PC-3 (cell line): ENCODE measurements around the gene SFN. TPM values are rescaled to one million over a fixed set of nuclear protein-coding genes. Genes with fewer than 3 reads are reported as not detected.

Experiments used
- ATAC-seq: fragments of 200-7000 bp; cut with Tn5 transposase; 2 replicates; pipeline ENCODE4 v1.9.1; 2020; ENCODE audit warnings: mild to moderate bottlenecking, moderate library complexity
- BruUV-seq: library from RNA; stranded (reverse); fragments of 400-500 nt; replicated peaks from 2 replicates; lab custom pipeline; 2021; lab: Mats Ljungman, UMichigan
- CTCF ChIA-PET: fragments of 300-600 bp; sonication (Branson Sonifier 250); formaldehyde crosslinking; loops from one replicate; lab custom pipeline; 2022; ENCODE audit warnings: antibody characterized with exemption; lab: Charles Lee
- POLR2A ChIA-PET: fragments of 300-600 bp; sonication (Branson Sonifier 250); formaldehyde crosslinking; loops from one replicate; lab custom pipeline; 2022; ENCODE audit warnings: antibody characterized with exemption; ENCODE audit not compliant: unreplicated experiment; lab: Charles Lee
- DNase-seq: peaks from one replicate; pipeline ENCODE4 v3.0.0-alpha.2; 2015
- H2AFZ ChIP-seq: fragments of 300-600 bp; sonication (generic); 2 replicates; pipeline ENCODE4 v1.6.0; 2016; ENCODE audit warnings: antibody characterized with exemption, low read length
- H3F3A ChIP-seq: fragments of 300-600 bp; sonication (generic); one replicate; pipeline ENCODE4 v1.6.0; 2017; ENCODE audit warnings: antibody characterized with exemption, low read length, control low read depth, mild to moderate bottlenecking; ENCODE audit not compliant: unreplicated experiment
- H3K27ac ChIP-seq: fragments of 300-600 bp; sonication (generic); 2 replicates; pipeline ENCODE4 v1.5.1; 2016; ENCODE audit warnings: mild to moderate bottlenecking, low read length
- H3K27me3 ChIP-seq: fragments of 300-600 bp; sonication (generic); 2 replicates; pipeline ENCODE4 v1.6.1; 2016; ENCODE audit warnings: low read length, mixed read lengths
- H3K36me3 ChIP-seq: fragments of 300-600 bp; sonication (generic); 2 replicates; pipeline ENCODE4 v1.6.1; 2016; ENCODE audit warnings: low read depth, mixed run types, low read length, mixed read lengths
- H3K4me1 ChIP-seq: fragments of 300-600 bp; sonication (generic); 2 replicates; pipeline ENCODE4 v1.5.1; 2016; ENCODE audit warnings: low read length; ENCODE audit not compliant: insufficient read depth
- H3K4me2 ChIP-seq: fragments of 300-600 bp; sonication (generic); 2 replicates; pipeline ENCODE4 v1.6.0; 2016; ENCODE audit warnings: low read length
- H3K4me3 ChIP-seq: fragments of 300-600 bp; sonication (generic); 2 replicates; pipeline ENCODE4 v1.5.1; 2016; ENCODE audit warnings: mild to moderate bottlenecking, low read length, mixed read lengths
- H3K79me2 ChIP-seq: fragments of 300-600 bp; sonication (generic); 2 replicates; pipeline ENCODE4 v1.6.1; 2017; ENCODE audit warnings: low read length, mixed read lengths
- H3K9ac ChIP-seq: fragments of 300-600 bp; sonication (generic); 2 replicates; pipeline ENCODE4 v1.6.0; 2016; ENCODE audit warnings: mild to moderate bottlenecking, low read length
- H3K9me2 ChIP-seq: fragments of 300-600 bp; sonication (generic); replicated peaks from 2 replicates; pipeline ENCODE4 v1.6.1; 2016; ENCODE audit warnings: mixed run types, low read length, mixed read lengths
- H3K9me3 ChIP-seq: fragments of 300-600 bp; sonication (generic); 2 replicates; pipeline ENCODE4 v1.6.1; 2016; ENCODE audit warnings: low read length, mixed read lengths
- H4K20me1 ChIP-seq: fragments of 300-600 bp; sonication (generic); 2 replicates; pipeline ENCODE4 v1.6.1; 2016; ENCODE audit warnings: low read length, mixed read lengths
- CTCF ChIP-seq: fragments of 300-600 bp; sonication (generic); conservative IDR thresholded peaks from 2 replicates; pipeline ENCODE4 v1.5.1; 2017; ENCODE audit warnings: antibody characterized with exemption, low read depth, mild to moderate bottlenecking, low read length
- EZH2 ChIP-seq: fragments of 300-600 bp; sonication (generic); IDR thresholded peaks from one replicate; pipeline ENCODE4 v1.6.1; 2017; ENCODE audit warnings: antibody characterized with exemption, mild to moderate bottlenecking, low read length; ENCODE audit not compliant: unreplicated experiment
- EZH2phosphoT487 ChIP-seq: fragments of 300-600 bp; sonication (generic); IDR thresholded peaks from 2 replicates; pipeline ENCODE4 v1.6.1; 2018; ENCODE audit warnings: mild to moderate bottlenecking, antibody characterized with exemption, low read length, borderline replicate concordance
- intact Hi-C: fragments of 100-400 bp; cut with micrococcal nuclease; formaldehyde crosslinking; loops from 2 replicates; pipeline ENCODE4 v1.9.0; 2023
- total RNA-seq: library from RNA; depleted of rRNA; stranded (reverse); fragments of >200 nt; gene quantifications from 2 replicates; pipeline ENCODE4 v1.2.3, GENCODE V29; 2014

The SFN gene
- total RNA-seq, 1 experiment from 2014 or later = 411 TPM

DNA sequence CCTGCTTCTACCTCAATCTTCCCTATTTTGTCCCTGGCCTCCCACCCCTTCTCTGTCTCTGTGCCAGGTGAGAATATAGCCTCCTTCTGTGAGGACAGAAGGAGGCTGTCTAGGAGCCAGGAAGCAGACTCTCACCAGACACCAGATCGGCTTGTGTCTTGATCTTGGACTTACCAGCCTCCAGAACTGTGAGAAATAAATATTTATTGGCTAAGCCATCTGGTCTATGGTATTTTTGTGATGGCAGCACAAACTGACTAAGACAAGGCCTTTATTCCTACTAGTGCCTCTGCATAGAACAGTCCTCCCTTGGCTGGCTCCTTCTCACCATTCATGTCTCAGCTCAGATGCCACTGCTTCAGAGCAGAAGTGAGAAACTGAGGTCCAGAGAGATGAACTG, 25.3 kb downstream of the SFN start:
- TF ChIP-seq EZH2phosphoT487 = no peak
- TF ChIP-seq CTCF = no peak
- no peak for TF ChIP-seq EZH2
- ChIA-PET CTCF (no interaction called here), POLR2A (no interaction called here)
- peaks cover 40% of the 10 kb centered on the region for H3K36me3 ChIP-seq
- H3K4me2 ChIP-seq = peak overlapping the region; percentile 93; the same call in 1 of the 2 replicates
- no peak overlapping the region for H3K9ac ChIP-seq
- H3K27ac ChIP-seq = no peak overlapping the region
- no peaks in the 10 kb centered on the region for H3F3A ChIP-seq
- no TSS peak for BruUV-seq
- H4K20me1 ChIP-seq = no peaks in the 10 kb centered on the region
- ATAC-seq (no peak), DNase-seq (no peak)
- H3K27me3 ChIP-seq = no peaks in the 10 kb centered on the region
- H3K9me2 ChIP-seq = no peaks in the 10 kb centered on the region
- intact Hi-C loops = no loop called here
- H3K9me3 ChIP-seq = no peaks in the 10 kb centered on the region
- H2AFZ ChIP-seq = no peak overlapping the region
- peaks cover 38% of the 10 kb centered on the region for H3K79me2 ChIP-seq
- no peak overlapping the region for H3K4me3 ChIP-seq
- H3K4me1 ChIP-seq = peaks cover 16% of the 10 kb centered on the region

GRCh38 chr1:26889551-26890466, 26.9 kb downstream of the SFN start, which contains the start of gene GPN2:
TSS of gene GPN2 (minus strand) at chr1:26890283. CDS start at chr1:26890096, 187 bp downstream.
- peak within 1 kb of the TSS; percentile 84 for H3K9ac ChIP-seq
- POLR2A ChIA-PET = interaction anchor here (0.6 to 0.7 kb wide), 3 partner anchors 10 to 360 kb away, joined by 3 to 7 read pairs (median 3); partner anchors contain the start of gene RPS6KA1
- no TSS peak for BruUV-seq
- H3K27me3 ChIP-seq = no peaks in the 10 kb centered on the region
- no peaks in the 10 kb centered on the region for H3F3A ChIP-seq
- intact Hi-C loops = no loop called here
- peak within 1 kb of the TSS; percentile 46 for H3K27ac ChIP-seq
- CTCF ChIA-PET = interaction anchor here (0.6 kb wide), 1 partner anchor 64 kb away, joined by 6 read pairs; the partner anchor contains the start of gene ZDHHC18
- peaks cover 37% of the 10 kb centered on the region for H3K79me2 ChIP-seq
- no peaks in the 10 kb centered on the region for H3K9me2 ChIP-seq
- H3K36me3 ChIP-seq = peaks cover 39% of the 10 kb centered on the region
- no peaks in the 10 kb centered on the region for H4K20me1 ChIP-seq
- H2AFZ ChIP-seq = peak within 1 kb of the TSS; percentile 77
- H3K9me3 ChIP-seq = no peaks in the 10 kb centered on the region
- peak; percentile 72 for DNase-seq
- H3K4me1 ChIP-seq = peaks cover 16% of the 10 kb centered on the region
- H3K4me2 ChIP-seq = peak within 1 kb of the TSS; percentile 93
- TF ChIP-seq CTCF (no peak), EZH2phosphoT487 (no peak), EZH2 (no peak)
- peak within 1 kb of the TSS; percentile 95 for H3K4me3 ChIP-seq
- ATAC-seq = peak; percentile 95

GRCh38 chr1:26890467-26890796, 27.5 kb downstream of the SFN start:
- ATAC-seq = peak; percentile 28

More at GRCh38 chr1:26890467-26890796, 27.5 kb downstream of the SFN start:
- Histone ChIP-seq H3K9me3 (no peaks in the 10 kb centered on the region), H3K4me1 (peaks cover 16% of the 10 kb centered on the region), H3K27ac (peak overlapping the region; percentile 46), H3K27me3 (no peaks in the 10 kb centered on the region), H3K4me3 (peak overlapping the region; percentile 95), H2AFZ (peak overlapping the region; percentile 77), H3F3A (no peaks in the 10 kb centered on the region), H3K9ac (peak overlapping the region; percentile 84), H3K9me2 (no peaks in the 10 kb centered on the region), H3K36me3 (peaks cover 32% of the 10 kb centered on the region), H4K20me1 (no peaks in the 10 kb centered on the region), H3K4me2 (peak overlapping the region; percentile 93), H3K79me2 (peaks cover 35% of the 10 kb centered on the region)
- POLR2A ChIA-PET = interaction anchor here (0.6 to 0.7 kb wide), 2 partner anchors 9 to 17 kb away, joined by 3 to 7 read pairs; no protein-coding TSS in a partner anchor
- TSS peak; percentile 99 for BruUV-seq
- intact Hi-C loops = no loop called here
- TF ChIP-seq CTCF = no peak
- no peak for TF ChIP-seq EZH2
- no peak for TF ChIP-seq EZH2phosphoT487
- CTCF ChIA-PET = interaction anchor here (0.6 kb wide), 1 partner anchor 64 kb away, joined by 6 read pairs; the partner anchor contains the start of gene ZDHHC18
- DNase-seq = no peak
